ENCODE results near the gene FEM1A.

- TF ChIP-seq TAF1 (IDR thresholded peaks at IDR 0.05; ENCODE audit: borderline replicate concordance, low read depth, low read length) (no peak), POLR2A (IDR thresholded peaks at IDR 0.05; ENCODE audit: low read depth, low read length) (no peak), POLR2AphosphoS5 (IDR thresholded peaks at IDR 0.05; ENCODE audit: low read depth, low read length) (no peak)
Measured at GRCh38 chr19:4823577-4823976, 32.0 kb downstream of the FEM1A start.
